Transverse colon (tissue), 4 donors: ENCODE measurements around the gene TBC1D19. TPM values are rescaled to one million over a fixed set of nuclear protein-coding genes. Genes with fewer than 3 reads are reported as not detected.

Experiments
- DNase-seq: peaks from one replicate; pipeline ENCODE4 v3.0.0-alpha.2; 2019
- H3K27ac ChIP-seq, 4 donors: fragments of 200-600 bp; sonication (generic); 2 replicates each; pipeline ENCODE4 v1.5.1; 2016 to 2018; ENCODE audit warnings: inconsistent platforms in 4 of 4
- H3K27me3 ChIP-seq: fragments of 200-600 bp; sonication (generic); 2 replicates; pipeline ENCODE4 v1.5.1; 2017; ENCODE audit warnings: inconsistent platforms
- H3K36me3 ChIP-seq, 4 donors: fragments of 200-600 bp; sonication (generic); 2 replicates each; pipeline ENCODE4 v1.5.1; 2017 to 2019; ENCODE audit warnings: inconsistent platforms in 4 of 4
- H3K4me1 ChIP-seq, 4 donors: fragments of 200-600 bp; sonication (generic); 2 replicates each; pipeline ENCODE4 v1.5.1; 2017 to 2020; ENCODE audit warnings: inconsistent platforms in 4 of 4
- H3K4me3 ChIP-seq, 4 donors: fragments of 200-600 bp; sonication (generic); 1 replicate in 1 of 4; 2 replicates in 3 of 4; pipeline versions ENCODE4 v1.5.1 to v1.6.1; 2017 to 2019; ENCODE audit warnings: inconsistent platforms in 4 of 4
- H3K9me3 ChIP-seq, 2 donors: fragments of 200-600 bp; sonication (generic); 2 replicates each; pipeline ENCODE4 v1.5.1; 2017 to 2019; ENCODE audit warnings: inconsistent platforms in 2 of 2
- EP300 ChIP-seq: sonication (generic); formaldehyde crosslinking; IDR thresholded peaks from one replicate; pipeline ENCODE4 v1.6.1; 2017; ENCODE audit warnings: antibody characterized with exemption, low read depth
- POLR2A ChIP-seq: fragments of 450-650 bp; IDR thresholded peaks from one replicate; pipeline ENCODE4 v1.6.1; 2016; ENCODE audit warnings: antibody characterized with exemption, mild to moderate bottlenecking, moderate library complexity
- POLR2AphosphoS5 ChIP-seq, 3 donors: sonication (generic); formaldehyde crosslinking; IDR thresholded peaks; one replicate each; pipeline ENCODE4 v1.6.1; 2016; ENCODE audit warnings: antibody characterized with exemption in 3 of 3
- WGBS, 2 donors: methylation state at CpG; one replicate each; pipeline ENCODE4 v1.1.5; 2018; ENCODE audit warnings: low coverage in 1 of 2; 5-methylcytosine and 5-hydroxymethylcytosine counted together
- in situ Hi-C, 4 donors: fragments of 200-750 bp; cut with MboI; loops; one replicate each; pipeline versions ENCODE4 v1.15.0 to v1.15.1; 2017; ENCODE audit warnings: low sequenced_read_pairs in 3 of 4, low pct_ligation_motif_present in 1 of 4, low pct_unique_long_range_greater_than_20kb in 1 of 4
- intact Hi-C: fragments of 100-400 bp; cut with DNase I; formaldehyde crosslinking; loops from one replicate; pipeline ENCODE4 v1.15.1; 2023; ENCODE audit warnings: low total_unique reads
- total RNA-seq, 4 donors: library from RNA; depleted of rRNA; stranded (reverse); fragments of >200 nt; gene quantifications; one replicate each; pipeline ENCODE4 v1.1.0, GENCODE V29; 2016
- TF ChIP-seq, protein P1 (sequence below), 5 experiments: fragments of 200-600 bp in 3 of 5; fragments of 450-650 bp in 2 of 5; sonication (generic) in 3 of 5; IDR thresholded peaks; 1 replicate in 2 of 5; 2 replicates in 3 of 5; pipeline ENCODE4 v1.5.1; 2016 to 2017; ENCODE audit warnings: antibody characterized with exemption in 5 of 5, inconsistent platforms in 3 of 5, mild to moderate bottlenecking in 2 of 5, moderate library complexity in 1 of 5

The TBC1D19 gene
- total RNA-seq, 4 donors from 2014 or later = 6.3 to 19.1 (median 9.6) TPM

DNA sequence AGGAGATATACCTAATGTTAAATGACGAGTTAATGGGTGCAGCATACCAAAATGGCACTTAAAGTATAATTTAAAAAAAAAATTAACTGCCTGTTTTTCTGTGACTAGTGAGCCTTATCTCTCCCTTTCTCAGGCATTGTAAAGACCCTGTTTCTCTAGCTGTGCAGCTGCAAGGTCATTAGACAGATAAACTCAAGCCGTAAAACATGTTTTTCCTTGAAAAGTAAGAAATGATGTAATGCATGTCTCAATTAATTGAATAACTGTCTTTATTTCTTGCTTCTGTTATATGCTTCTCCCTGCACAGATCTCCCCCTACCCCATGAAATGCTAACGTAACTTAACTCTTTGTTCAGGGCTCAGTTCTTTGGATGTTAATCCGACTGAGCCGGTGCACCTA lies 10.5 kb downstream of the TBC1D19 start:
- no peaks in the 10 kb centered on the region for H3K9me3 ChIP-seq
- DNase-seq = no peak
- H3K27ac ChIP-seq = no peak overlapping the region
- no peak overlapping the region for H3K4me3 ChIP-seq
- no peaks in the 10 kb centered on the region for H3K36me3 ChIP-seq
- in situ Hi-C loops (loop anchor here in 1 of 4 donors (25.0 kb wide), 1 partner anchor 418 kb away; no protein-coding TSS in a partner anchor), intact Hi-C loops (no loop called here)
- no peaks in the 10 kb centered on the region for H3K4me1 ChIP-seq
- no peaks in the 10 kb centered on the region for H3K27me3 ChIP-seq
- TF ChIP-seq POLR2A = no peak
- TF ChIP-seq EP300 = no peak
- WGBS, 2 donors = 90 to 95% methylated on average over 5 of the region's 5 CpGs

DNA sequence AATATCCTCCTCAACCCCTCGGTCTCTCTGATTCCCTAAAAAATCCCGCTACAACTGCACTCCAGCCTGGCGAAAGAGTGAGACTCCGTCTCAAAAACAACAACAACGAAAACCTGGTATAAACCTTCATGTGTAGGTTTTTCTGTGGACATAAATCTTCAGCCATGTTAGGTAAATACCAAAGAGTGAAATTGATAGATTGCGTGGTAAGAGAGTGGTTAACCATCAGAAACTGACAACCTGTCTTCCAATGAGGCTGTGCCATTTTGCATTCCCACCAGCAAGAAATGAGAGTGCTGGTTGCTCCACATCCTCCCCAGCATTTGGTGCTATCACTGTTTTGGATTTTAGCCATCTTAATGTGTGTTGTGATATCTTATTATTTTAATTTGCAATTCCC lies 10.9 kb downstream of the TBC1D19 start:
- H3K27ac ChIP-seq = no peak overlapping the region
- TF ChIP-seq, protein P1, sequence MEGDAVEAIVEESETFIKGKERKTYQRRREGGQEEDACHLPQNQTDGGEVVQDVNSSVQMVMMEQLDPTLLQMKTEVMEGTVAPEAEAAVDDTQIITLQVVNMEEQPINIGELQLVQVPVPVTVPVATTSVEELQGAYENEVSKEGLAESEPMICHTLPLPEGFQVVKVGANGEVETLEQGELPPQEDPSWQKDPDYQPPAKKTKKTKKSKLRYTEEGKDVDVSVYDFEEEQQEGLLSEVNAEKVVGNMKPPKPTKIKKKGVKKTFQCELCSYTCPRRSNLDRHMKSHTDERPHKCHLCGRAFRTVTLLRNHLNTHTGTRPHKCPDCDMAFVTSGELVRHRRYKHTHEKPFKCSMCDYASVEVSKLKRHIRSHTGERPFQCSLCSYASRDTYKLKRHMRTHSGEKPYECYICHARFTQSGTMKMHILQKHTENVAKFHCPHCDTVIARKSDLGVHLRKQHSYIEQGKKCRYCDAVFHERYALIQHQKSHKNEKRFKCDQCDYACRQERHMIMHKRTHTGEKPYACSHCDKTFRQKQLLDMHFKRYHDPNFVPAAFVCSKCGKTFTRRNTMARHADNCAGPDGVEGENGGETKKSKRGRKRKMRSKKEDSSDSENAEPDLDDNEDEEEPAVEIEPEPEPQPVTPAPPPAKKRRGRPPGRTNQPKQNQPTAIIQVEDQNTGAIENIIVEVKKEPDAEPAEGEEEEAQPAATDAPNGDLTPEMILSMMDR (IDR thresholded peaks at IDR 0.05) = no peak
- no peak for TF ChIP-seq POLR2AphosphoS5 (IDR thresholded peaks at IDR 0.05)
- TF ChIP-seq EP300 = no peak
- TF ChIP-seq POLR2A = no peak
- H3K27me3 ChIP-seq = no peaks in the 10 kb centered on the region
- no peaks in the 10 kb centered on the region for H3K4me1 ChIP-seq
- 92 to 96% methylated on average over 4 to 6 of the region's 6 CpGs for WGBS, 2 donors
- H3K9me3 ChIP-seq = no peaks in the 10 kb centered on the region
- intact Hi-C loops = no loop called here
- in situ Hi-C loops = loop anchor here in 1 of 4 donors (25.0 kb wide), 1 partner anchor 418 kb away; no protein-coding TSS in a partner anchor
- no peak for DNase-seq
- no peaks in the 10 kb centered on the region for H3K36me3 ChIP-seq
- no peak overlapping the region for H3K4me3 ChIP-seq

DNA sequence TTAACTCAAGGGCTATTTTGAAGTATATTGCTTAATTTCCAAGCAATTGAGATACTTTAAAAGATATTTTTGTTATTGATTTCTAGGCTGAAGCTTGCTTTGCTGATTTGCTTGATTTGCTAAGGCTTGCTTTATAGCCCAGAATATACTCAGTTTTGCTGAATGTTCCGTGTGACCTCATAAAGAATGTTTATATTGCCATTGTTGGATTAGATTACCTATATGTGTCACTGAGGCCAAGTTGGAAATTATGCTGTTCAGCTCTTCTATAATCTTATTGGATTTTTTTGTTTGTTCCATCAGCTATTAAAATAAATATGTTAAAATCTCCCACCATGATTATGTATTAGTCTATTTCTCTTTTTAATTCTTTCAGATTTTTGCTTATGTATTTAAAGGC lies 13.0 kb downstream of the TBC1D19 start:
- Histone ChIP-seq H3K4me3 (no peak overlapping the region), H3K27ac (no peak overlapping the region), H3K36me3 (no peaks in the 10 kb centered on the region), H3K9me3 (no peaks in the 10 kb centered on the region), H3K4me1 (no peaks in the 10 kb centered on the region), H3K27me3 (no peaks in the 10 kb centered on the region)
- WGBS, 2 donors = 50 to 56% methylated on average over 1 of the region's 1 CpG
- in situ Hi-C loops = loop anchor here in 1 of 4 donors (25.0 kb wide), 1 partner anchor 415 kb away; no protein-coding TSS in a partner anchor
- DNase-seq = no peak
- TF ChIP-seq EP300 (no peak), POLR2A (no peak), POLR2AphosphoS5 (IDR thresholded peaks at IDR 0.05) (no peak)
- TF ChIP-seq, protein P1 (IDR thresholded peaks at IDR 0.05) = no peak
- intact Hi-C loops = no loop called here

DNA sequence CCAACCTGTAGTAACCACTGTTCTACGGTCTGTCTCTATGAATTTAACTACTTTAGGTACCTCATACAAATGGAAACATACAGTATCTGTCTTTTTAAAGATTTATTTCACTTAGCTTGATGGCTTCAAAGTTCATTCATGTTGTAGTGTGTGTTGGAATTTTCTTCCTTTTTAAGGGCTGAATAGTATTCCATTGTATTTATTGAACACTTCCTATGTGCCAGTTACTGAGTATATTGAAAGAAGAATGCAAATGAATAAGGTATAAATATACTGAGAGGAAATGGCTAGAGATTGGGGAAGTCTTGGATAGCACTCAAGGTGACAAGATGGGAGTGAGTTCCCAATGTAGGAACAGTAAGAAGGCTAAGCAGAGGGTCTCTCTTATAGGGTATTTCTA lies 17.3 kb downstream of the TBC1D19 start:
- intact Hi-C loops = no loop called here
- in situ Hi-C loops = no loop called here

More for the DNA sequence above, 17.3 kb downstream of the TBC1D19 start:
- H3K36me3 ChIP-seq = no peaks in the 10 kb centered on the region
- no peaks in the 10 kb centered on the region for H3K27me3 ChIP-seq
- H3K9me3 ChIP-seq = no peaks in the 10 kb centered on the region
- WGBS, 2 donors = 93 to 100% methylated on average over 1 of the region's 1 CpG
- H3K27ac ChIP-seq = no peak overlapping the region
- H3K4me1 ChIP-seq = no peaks in the 10 kb centered on the region
- DNase-seq = no peak
- H3K4me3 ChIP-seq = no peak overlapping the region
- no peak for TF ChIP-seq POLR2A
- TF ChIP-seq EP300 = no peak
- TF ChIP-seq, protein P1 (IDR thresholded peaks at IDR 0.05) = no peak
- no peak for TF ChIP-seq POLR2AphosphoS5 (IDR thresholded peaks at IDR 0.05)
